Endothelial cell (in vitro differentiated cells): ENCODE data around the gene NOXA1. TPM values are rescaled to one million over a fixed set of nuclear protein-coding genes. Genes with fewer than 3 reads are reported as not detected.

Experiments used
- DNase-seq: peaks from one replicate; pipeline ENCODE4 v3.0.0; 2021; ENCODE audit warnings: low spot score
- H3K27ac Mint-ChIP-seq: one replicate; pipeline ENCODE4 v1.8.0; 2021; ENCODE audit warnings: mixed read lengths, inconsistent platforms; ENCODE audit not compliant: unreplicated experiment
- H3K27me3 Mint-ChIP-seq: one replicate; pipeline ENCODE4 v1.8.0; 2021; ENCODE audit warnings: mild to moderate bottlenecking, moderate library complexity, mixed read lengths, inconsistent platforms; ENCODE audit not compliant: unreplicated experiment
- H3K36me3 Mint-ChIP-seq: one replicate; pipeline ENCODE4 v1.8.0; 2021; ENCODE audit warnings: mild to moderate bottlenecking, low read depth, mixed read lengths, inconsistent platforms; ENCODE audit not compliant: unreplicated experiment
- H3K4me1 Mint-ChIP-seq: one replicate; pipeline ENCODE4 v1.8.0; 2021; ENCODE audit warnings: mild to moderate bottlenecking, mixed read lengths, inconsistent platforms; ENCODE audit not compliant: unreplicated experiment
- H3K4me3 Mint-ChIP-seq: one replicate; pipeline ENCODE4 v1.8.0; 2021; ENCODE audit warnings: mild to moderate bottlenecking, mixed read lengths, inconsistent platforms; ENCODE audit not compliant: unreplicated experiment
- H3K9me3 Mint-ChIP-seq: one replicate; pipeline ENCODE4 v1.8.0; 2021; ENCODE audit warnings: mixed read lengths, inconsistent platforms; ENCODE audit not compliant: unreplicated experiment
- CTCF ChIP-seq: fragments of 200-600 bp; sonication (generic); IDR thresholded peaks from one replicate; pipeline ENCODE4 v1.5.0; 2021; ENCODE audit warnings: antibody characterized with exemption; ENCODE audit not compliant: unreplicated experiment
- total RNA-seq: library from RNA; stranded (reverse); fragmentation: NEBNext Ultra II Directional; extraction: Animal tissue kit (Norgen Biotek cat#: 25700); gene quantifications from one replicate; pipeline ENCODE4 v1.2.1, GENCODE V29; 2021; ENCODE audit not compliant: unreplicated experiment

The NOXA1 gene
- total RNA-seq, 1 donor from 2014 or later: 0.36 TPM

GRCh38 chr9:137396227-137396626 is 27.0 kb upstream of the NOXA1 start:
- H3K27ac Mint-ChIP-seq: no peak overlapping the region
- H3K9me3 Mint-ChIP-seq: no peaks in the 10 kb centered on the region
- no peak for TF ChIP-seq CTCF
- H3K36me3 Mint-ChIP-seq: peaks cover 22% of the 10 kb centered on the region
- H3K4me1 Mint-ChIP-seq: peaks cover 5% of the 10 kb centered on the region
- H3K27me3 Mint-ChIP-seq: peaks cover 7% of the 10 kb centered on the region
- DNase-seq: no peak
- no peak overlapping the region for H3K4me3 Mint-ChIP-seq

GRCh38 chr9:137396634-137397367 is 26.4 kb upstream of the NOXA1 start:
- no peaks in the 10 kb centered on the region for H3K9me3 Mint-ChIP-seq
- peaks cover 7% of the 10 kb centered on the region for H3K27me3 Mint-ChIP-seq
- peaks cover 5% of the 10 kb centered on the region for H3K4me1 Mint-ChIP-seq
- H3K27ac Mint-ChIP-seq: no peak overlapping the region
- peaks cover 23% of the 10 kb centered on the region for H3K36me3 Mint-ChIP-seq
- H3K4me3 Mint-ChIP-seq: no peak overlapping the region
- no peak for DNase-seq
- no peak for TF ChIP-seq CTCF

- Mint-ChIP-seq H3K4me1 (peaks cover 5% of the 10 kb centered on the region), H3K36me3 (peaks cover 33% of the 10 kb centered on the region), H3K27me3 (peaks cover 7% of the 10 kb centered on the region), H3K4me3 (peak overlapping the region; percentile 48), H3K9me3 (no peaks in the 10 kb centered on the region), H3K27ac (peak overlapping the region; percentile 64)
- DNase-seq: no peak
- no peak for TF ChIP-seq CTCF
Measured at GRCh38 chr9:137397675-137398423, 25.3 kb upstream of the NOXA1 start.

- Mint-ChIP-seq H3K27me3 (peaks cover 7% of the 10 kb centered on the region), H3K9me3 (no peaks in the 10 kb centered on the region), H3K36me3 (peaks cover 35% of the 10 kb centered on the region), H3K4me1 (peaks cover 5% of the 10 kb centered on the region), H3K27ac (no peak overlapping the region), H3K4me3 (peak overlapping the region; percentile 66)
- TF ChIP-seq CTCF: no peak
- DNase-seq: no peak
Measured at GRCh38 chr9:137398561-137399468, 24.4 kb upstream of the NOXA1 start.
